ENCODE results near the gene ATP2B2. TPM values are rescaled to one million over a fixed set of nuclear protein-coding genes. Genes with fewer than 3 reads are reported as not detected.

Gene ATP2B2
- total RNA-seq, 1 donor from 2014 or later, result 0.42 TPM

- Mint-ChIP-seq H3K27ac (ENCODE audit: unreplicated experiment) (no peak overlapping the region), H3K9me3 (no peaks in the 10 kb centered on the region), H3K36me3 (ENCODE audit: low read depth) (no peaks in the 10 kb centered on the region), H3K4me3 (no peak overlapping the region), H3K27me3 (ENCODE audit: low read depth) (no peaks in the 10 kb centered on the region), H3K4me1 (no peaks in the 10 kb centered on the region)
- TF ChIP-seq CTCF (conservative IDR thresholded peaks at IDR 0.05), result no peak
- no peak for DNase-seq (ENCODE audit: low read depth, low spot score)
Observed at GRCh38 chr3:10391391-10391790, 114.0 kb downstream of the ATP2B2 start.

GRCh38 chr3:10390641-10391373, 114.6 kb downstream of the ATP2B2 start:
- Mint-ChIP-seq H3K4me3 (no peak overlapping the region), H3K36me3 (ENCODE audit: low read depth) (no peaks in the 10 kb centered on the region), H3K27ac (ENCODE audit: unreplicated experiment) (no peak overlapping the region), H3K27me3 (ENCODE audit: low read depth) (no peaks in the 10 kb centered on the region), H3K4me1 (no peaks in the 10 kb centered on the region), H3K9me3 (no peaks in the 10 kb centered on the region)
- DNase-seq (ENCODE audit: low read depth, low spot score), result no peak
- no peak for TF ChIP-seq CTCF (conservative IDR thresholded peaks at IDR 0.05)

GRCh38 chr3:10389995-10390394, 115.4 kb downstream of the ATP2B2 start:
- Mint-ChIP-seq H3K4me1 (no peaks in the 10 kb centered on the region), H3K36me3 (ENCODE audit: low read depth) (no peaks in the 10 kb centered on the region), H3K27ac (ENCODE audit: unreplicated experiment) (no peak overlapping the region), H3K9me3 (no peaks in the 10 kb centered on the region), H3K4me3 (no peak overlapping the region), H3K27me3 (ENCODE audit: low read depth) (peaks cover 5% of the 10 kb centered on the region)
- TF ChIP-seq CTCF (conservative IDR thresholded peaks at IDR 0.05), result no peak
- no peak for DNase-seq (ENCODE audit: low read depth, low spot score)

- DNase-seq (ENCODE audit: low read depth, low spot score), result no peak
- TF ChIP-seq CTCF (conservative IDR thresholded peaks at IDR 0.05), result no peak
- no peaks in the 10 kb centered on the region for H3K36me3 Mint-ChIP-seq (ENCODE audit: low read depth)
- no peaks in the 10 kb centered on the region for H3K4me1 Mint-ChIP-seq
- H3K4me3 Mint-ChIP-seq, result no peak overlapping the region
- H3K9me3 Mint-ChIP-seq, result no peaks in the 10 kb centered on the region
- no peak overlapping the region for H3K27ac Mint-ChIP-seq (ENCODE audit: unreplicated experiment)
- H3K27me3 Mint-ChIP-seq (ENCODE audit: low read depth), result peaks cover 5% of the 10 kb centered on the region
Observed at GRCh38 chr3:10389339-10389738, 116.0 kb downstream of the ATP2B2 start.

GRCh38 chr3:10387881-10388609, 117.3 kb downstream of the ATP2B2 start:
- H3K36me3 Mint-ChIP-seq (ENCODE audit: low read depth), result no peaks in the 10 kb centered on the region
- no peaks in the 10 kb centered on the region for H3K9me3 Mint-ChIP-seq
- no peak for DNase-seq (ENCODE audit: low read depth, low spot score)
- no peak overlapping the region for H3K27ac Mint-ChIP-seq (ENCODE audit: unreplicated experiment)
- no peak overlapping the region for H3K4me3 Mint-ChIP-seq
- TF ChIP-seq CTCF (conservative IDR thresholded peaks at IDR 0.05), result no peak
- H3K27me3 Mint-ChIP-seq (ENCODE audit: low read depth), result peaks cover 5% of the 10 kb centered on the region
- H3K4me1 Mint-ChIP-seq, result no peaks in the 10 kb centered on the region

All from neural crest cell (in vitro differentiated cells).